HG02970 (cell line): Measurements from ENCODE around the gene OR2T2.
"Not testable (repeated sequence)": the region's sequence is repeated elsewhere in the genome, so short reads cannot be mapped to it uniquely, and the experiment has no call there.

Experiments used
- ATAC-seq: cut with Tn5 transposase; IDR thresholded peaks from one replicate; pipeline ENCODE4 v1.9.1; 2021; ENCODE audit warnings: mild to moderate bottlenecking, moderate library complexity, moderate number of reproducible peaks; ENCODE audit not compliant: unreplicated experiment, low FRiP score

Gene OR2T2

GRCh38 chr1:248445399-248445798, at the start of gene OR2T2:
TSS of gene OR2T2 (plus strand) at chr1:248445637. CDS start at chr1:248452798, 7,161 bp downstream.
- ATAC-seq, result not testable (repeated sequence)

GRCh38 chr1:248402748-248403147, 42.7 kb upstream of the OR2T2 start, which contains the start of gene OR2T1:
TSS of gene OR2T1 (plus strand) at chr1:248403048. CDS start at chr1:248406148, 3,100 bp downstream.
- ATAC-seq, result no peak

GRCh38 chr1:248404024-248404423, 41.4 kb upstream of the OR2T2 start:
- ATAC-seq, result no peak

- no peak for ATAC-seq
Measured at GRCh38 chr1:248406721-248407692, 38.4 kb upstream of the OR2T2 start.

- no peak for ATAC-seq
Measured at GRCh38 chr1:248416226-248416625, 29.2 kb upstream of the OR2T2 start.

- ATAC-seq, result no peak
Measured at GRCh38 chr1:248417854-248418253, 27.6 kb upstream of the OR2T2 start.

GRCh38 chr1:248421384-248421783, 24.1 kb upstream of the OR2T2 start:
- ATAC-seq, result no peak

- not testable (repeated sequence) for ATAC-seq
Measured at GRCh38 chr1:248427526-248428191, 17.8 kb upstream of the OR2T2 start.

GRCh38 chr1:248428192-248428533, 17.3 kb upstream of the OR2T2 start:
- not testable (repeated sequence) for ATAC-seq

- ATAC-seq, result not testable (repeated sequence)
Measured at GRCh38 chr1:248431683-248432082, 13.8 kb upstream of the OR2T2 start.

GRCh38 chr1:248432201-248432600, 13.2 kb upstream of the OR2T2 start:
- not testable (repeated sequence) for ATAC-seq

GRCh38 chr1:248433811-248434415, 11.5 kb upstream of the OR2T2 start:
- not testable (repeated sequence) for ATAC-seq

- peak; percentile 44 for ATAC-seq
Measured at GRCh38 chr1:248434913-248435312, 10.5 kb upstream of the OR2T2 start.

GRCh38 chr1:248436303-248436702, 9.1 kb upstream of the OR2T2 start:
- ATAC-seq, result not testable (repeated sequence)

- not testable (repeated sequence) for ATAC-seq
Measured at GRCh38 chr1:248438668-248439067, 6.8 kb upstream of the OR2T2 start.

- not testable (repeated sequence) for ATAC-seq
Measured at GRCh38 chr1:248439283-248439682, 6.2 kb upstream of the OR2T2 start.

GRCh38 chr1:248442500-248443277, 2.7 kb upstream of the OR2T2 start:
- ATAC-seq, result not testable (repeated sequence)

GRCh38 chr1:248444603-248445002, 834 bp upstream of the OR2T2 start:
- not testable (repeated sequence) for ATAC-seq

- ATAC-seq, result peak; percentile 44
Measured at GRCh38 chr1:248448409-248449074, 3.1 kb downstream of the OR2T2 start.
